Activated CD4-positive, CD25-positive, alpha-beta regulatory T cell treated with anti-CD3 and anti-CD28 coated beads, Interleukin-2, amount 50 U/mL, for 16 hours (primary cell): ENCODE results near the gene UNC45B.
"Not testable (repeated sequence)": the region's sequence is repeated elsewhere in the genome, so short reads cannot be mapped to it uniquely, and the experiment has no call there.

Experiments
- DNase-seq: peaks from one replicate; pipeline ENCODE4 v3.0.0-alpha.2; 2020; ENCODE audit warnings: low read depth, low spot score

UNC45B gene

DNA sequence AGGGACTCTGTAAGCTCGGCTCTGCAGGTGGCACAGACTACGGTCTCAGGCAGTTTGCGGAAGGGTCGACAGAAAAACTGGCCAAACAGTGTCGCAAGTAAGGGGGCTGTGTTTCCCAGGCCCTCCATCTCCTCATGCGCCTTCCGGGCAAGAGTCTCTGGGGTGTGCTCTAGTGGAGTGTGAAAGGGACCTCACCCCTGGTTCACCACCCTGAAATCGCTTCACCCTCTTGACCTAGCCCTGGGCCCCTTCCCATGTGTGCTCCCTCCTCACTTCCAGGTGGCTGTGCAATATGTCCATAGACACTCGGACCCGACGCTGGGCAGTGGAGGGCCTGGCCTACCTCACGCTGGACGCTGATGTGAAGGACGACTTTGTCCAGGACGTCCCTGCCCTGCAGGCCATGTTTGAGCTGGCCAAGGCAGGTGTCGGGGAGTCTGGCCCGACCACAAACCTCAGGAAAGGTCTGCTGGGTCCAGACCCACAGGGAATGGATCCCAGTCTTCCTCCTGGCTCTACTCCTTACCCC is 22.3 kb downstream of the UNC45B start:
- DNase-seq: no peak

DNA sequence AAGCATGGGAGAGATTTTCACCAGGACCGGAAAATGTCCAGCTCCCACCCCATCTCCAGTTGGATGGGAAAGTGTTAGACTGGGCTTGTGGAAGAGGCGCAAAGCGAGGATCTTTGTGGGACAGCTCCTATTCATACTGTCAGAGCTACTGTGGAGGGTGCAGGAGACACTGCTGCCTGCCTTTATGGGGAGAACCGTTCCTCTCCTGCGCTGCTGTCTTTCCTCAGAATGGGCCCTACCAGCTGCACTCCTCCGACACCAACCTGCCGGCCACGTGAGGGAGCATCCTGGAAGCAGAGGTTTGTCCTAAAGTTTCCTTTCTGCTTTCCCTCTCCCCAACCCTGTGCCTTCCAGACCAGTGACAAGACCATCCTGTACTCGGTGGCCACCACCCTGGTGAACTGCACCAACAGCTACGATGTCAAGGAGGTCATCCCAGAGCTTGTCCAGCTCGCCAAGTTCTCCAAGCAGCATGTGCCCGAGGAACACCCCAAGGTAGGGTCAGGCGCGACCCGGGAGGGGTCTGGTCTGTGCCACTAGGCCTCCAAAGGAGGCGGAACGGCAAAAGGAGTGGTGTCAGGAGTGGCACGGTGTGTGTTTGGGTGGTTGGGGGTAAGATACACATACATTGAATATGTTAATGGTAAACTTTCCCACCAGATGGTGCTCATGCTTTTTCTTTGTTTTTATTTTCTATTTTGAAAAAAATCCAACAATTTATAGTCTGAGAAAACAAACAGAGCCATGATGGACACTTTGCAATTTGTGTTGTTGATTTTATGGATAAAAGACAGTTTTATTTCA is 23.6 kb downstream of the UNC45B start:
- DNase-seq: no peak

- no peak for DNase-seq
These were observed 24.2 kb downstream of the UNC45B start for GRCh38 chr17:35171834-35172233.

- not testable (repeated sequence) for DNase-seq
These were observed 24.7 kb downstream of the UNC45B start for GRCh38 chr17:35172321-35172720.

GRCh38 chr17:35174835-35175334 is 27.3 kb downstream of the UNC45B start:
- no peak for DNase-seq

DNA sequence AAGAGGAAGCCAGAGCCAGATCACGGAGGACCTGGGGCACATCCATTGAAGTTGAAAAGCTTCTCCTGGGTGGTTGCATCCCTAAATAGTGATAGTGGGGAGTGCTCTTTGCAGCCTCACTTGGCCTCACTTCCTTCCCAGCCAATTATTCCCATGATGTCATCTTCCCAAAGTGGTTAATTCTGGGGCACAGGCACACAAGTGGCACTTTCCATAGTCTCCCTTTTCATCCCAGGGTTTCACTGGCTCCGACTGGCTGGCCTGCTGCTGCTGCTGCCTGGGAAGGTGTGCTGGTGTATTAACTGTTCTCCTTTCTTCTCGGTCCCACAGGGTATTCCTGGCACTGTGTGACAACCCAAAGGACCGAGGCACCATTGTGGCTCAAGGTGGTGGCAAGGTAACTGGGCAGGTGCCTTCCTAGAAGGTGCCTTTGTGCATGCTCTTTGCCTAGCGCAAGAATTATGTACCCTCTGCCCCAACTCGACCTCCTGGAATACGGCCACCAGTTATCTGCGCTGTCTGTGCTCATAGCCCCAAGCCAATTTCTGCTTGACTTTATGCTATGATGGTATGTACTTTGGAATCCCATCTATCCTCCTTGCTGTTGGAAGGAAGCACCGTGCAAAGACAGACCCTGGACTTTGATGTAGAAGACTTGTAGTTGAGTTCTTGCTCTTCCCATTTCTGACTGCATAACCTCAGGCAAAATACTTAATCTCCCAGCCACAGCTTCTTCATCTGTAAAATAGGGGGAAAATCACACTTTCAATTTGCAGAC is 28.2 kb downstream of the UNC45B start:
- no peak for DNase-seq

- DNase-seq: no peak
These were observed 29.3 kb downstream of the UNC45B start for GRCh38 chr17:35176897-35177296.

DNA sequence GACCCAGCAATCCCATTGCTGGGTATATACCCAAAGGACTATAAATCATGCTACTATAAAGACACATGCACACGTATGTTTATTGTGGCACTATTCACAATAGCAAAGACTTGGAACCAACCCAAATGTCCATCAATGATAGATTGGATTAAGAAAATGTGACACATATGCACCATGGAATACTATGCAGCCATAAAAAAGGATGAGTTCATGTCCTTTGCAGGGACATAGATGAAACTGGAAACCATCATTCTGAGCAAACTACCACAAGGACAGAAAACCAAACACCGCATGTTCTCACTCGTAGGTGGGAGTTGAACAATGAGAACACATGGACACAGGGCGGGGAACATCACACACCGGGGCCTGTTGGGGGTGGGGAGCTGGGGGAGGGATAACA is 31.8 kb downstream of the UNC45B start:
- not testable (repeated sequence) for DNase-seq

DNA sequence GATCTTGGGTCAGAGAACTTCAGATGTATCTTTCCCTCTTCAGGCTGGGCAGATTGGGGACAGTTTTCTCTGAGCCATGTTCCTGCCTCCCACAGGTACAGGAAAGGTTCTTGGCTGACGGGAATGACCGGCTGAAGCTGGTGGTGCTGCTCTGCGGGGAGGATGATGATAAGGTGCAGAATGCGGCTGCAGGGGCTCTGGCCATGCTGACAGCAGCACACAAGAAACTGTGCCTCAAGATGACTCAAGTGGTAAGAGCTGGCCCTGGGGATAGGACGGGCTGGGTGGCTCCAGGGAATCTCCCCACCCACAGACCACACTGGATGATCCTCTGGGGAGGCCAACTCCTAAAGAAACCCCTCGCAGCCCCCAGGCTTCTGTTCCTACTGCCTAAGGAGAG is 35.7 kb downstream of the UNC45B start:
- DNase-seq: no peak

DNA sequence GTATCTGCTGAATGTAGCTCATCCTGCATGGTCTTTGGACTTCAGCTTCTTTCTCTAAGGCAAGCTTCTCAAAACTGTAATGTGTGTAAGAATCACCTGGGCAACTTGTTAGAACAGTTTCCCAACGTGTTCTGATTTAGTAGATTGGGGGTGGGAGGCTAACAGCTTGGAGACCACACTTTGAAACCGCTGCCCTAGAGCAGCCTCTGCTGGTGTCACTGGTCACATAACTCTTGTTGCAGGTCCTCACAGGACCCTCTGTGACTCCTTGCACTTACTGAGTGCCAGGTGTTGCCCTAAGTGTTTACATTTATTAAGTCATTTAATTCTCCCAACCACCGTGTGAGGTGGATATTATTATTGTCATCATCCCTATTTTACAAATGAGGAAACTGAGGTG is 36.7 kb downstream of the UNC45B start:
- no peak for DNase-seq

DNA sequence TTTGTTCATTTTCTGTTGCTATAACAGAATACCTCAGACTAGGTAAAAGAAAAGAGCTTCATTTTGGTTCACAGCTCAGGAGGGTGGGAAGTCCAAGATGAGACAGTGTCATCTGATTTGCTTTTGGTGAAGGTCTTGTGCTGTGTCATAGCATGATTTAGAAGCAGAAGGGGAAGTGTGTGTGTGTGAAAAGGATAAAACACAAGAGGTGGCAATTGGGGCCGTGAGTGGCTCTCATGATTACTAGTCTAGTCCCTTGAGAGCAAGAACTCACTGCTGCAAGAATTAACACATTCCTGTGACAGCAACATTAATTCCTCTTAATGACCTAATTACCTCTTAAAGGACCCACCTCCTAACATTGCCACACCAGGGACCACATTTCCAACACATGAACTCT is 38.2 kb downstream of the UNC45B start:
- no peak for DNase-seq

DNA sequence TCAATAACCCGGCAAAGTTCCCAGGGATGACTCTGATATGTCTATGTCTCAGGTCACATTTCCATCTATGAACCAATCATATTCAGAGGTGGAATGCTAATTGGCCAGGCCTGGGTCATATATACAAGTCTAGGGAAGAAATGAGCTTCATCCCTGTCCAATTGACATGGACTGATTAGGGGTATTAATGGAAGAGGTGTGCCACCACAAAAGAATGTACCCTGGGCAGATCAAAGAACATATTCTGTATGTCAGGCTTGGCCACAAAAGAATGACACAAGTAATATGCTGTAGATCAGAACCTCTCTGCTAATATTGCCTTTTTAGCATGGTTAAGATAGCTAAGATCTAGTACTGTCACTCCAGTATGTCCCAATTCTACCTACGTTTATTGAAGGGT is 39.9 kb downstream of the UNC45B start:
- DNase-seq: no peak

- no peak for DNase-seq
These were observed 40.5 kb downstream of the UNC45B start for GRCh38 chr17:35188111-35188510.

- no peak for DNase-seq
These were observed 41.7 kb downstream of the UNC45B start for GRCh38 chr17:35189291-35189690.

DNA sequence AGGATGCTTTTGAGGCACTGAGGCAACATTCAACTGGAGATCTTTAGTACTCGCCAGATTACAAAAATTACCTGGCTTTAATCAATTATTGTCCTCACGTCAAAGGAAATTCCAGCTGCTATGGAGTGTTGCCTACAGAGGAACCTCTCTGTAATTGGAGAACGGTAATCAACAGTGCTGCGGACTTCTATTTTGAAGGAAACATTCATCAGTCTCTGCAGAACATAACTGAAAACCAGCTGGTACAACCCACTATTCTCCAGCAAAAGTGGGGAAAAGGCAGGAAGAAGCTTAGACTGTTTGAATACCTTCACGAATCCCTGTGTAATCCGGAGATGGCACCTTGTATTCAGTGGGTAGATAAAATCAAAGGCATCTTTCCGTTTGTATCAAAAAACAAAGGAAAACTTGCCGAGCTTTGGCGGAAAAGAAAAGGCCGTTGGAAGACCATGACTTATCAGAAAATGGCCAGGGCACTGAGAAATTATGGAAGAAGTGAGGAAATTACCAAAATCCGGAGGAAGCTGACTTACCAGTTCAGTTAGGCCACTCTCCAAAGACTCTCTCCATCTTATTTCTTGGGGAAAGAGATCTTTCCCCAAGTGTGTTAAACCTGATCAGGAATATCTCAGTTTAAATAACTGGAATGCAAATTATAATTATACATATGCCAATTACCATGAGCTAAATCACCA is 43.5 kb downstream of the UNC45B start:
- no peak for DNase-seq

GRCh38 chr17:35192708-35193107 is 45.1 kb downstream of the UNC45B start:
- DNase-seq: no peak

GRCh38 chr17:35194001-35194400 is 46.4 kb downstream of the UNC45B start, which contains the start of gene SLC35G3:
TSS of gene SLC35G3 (minus strand) at chr17:35194393. CDS start at chr17:35194307, 86 bp downstream.
- DNase-seq: not testable (repeated sequence)

DNA sequence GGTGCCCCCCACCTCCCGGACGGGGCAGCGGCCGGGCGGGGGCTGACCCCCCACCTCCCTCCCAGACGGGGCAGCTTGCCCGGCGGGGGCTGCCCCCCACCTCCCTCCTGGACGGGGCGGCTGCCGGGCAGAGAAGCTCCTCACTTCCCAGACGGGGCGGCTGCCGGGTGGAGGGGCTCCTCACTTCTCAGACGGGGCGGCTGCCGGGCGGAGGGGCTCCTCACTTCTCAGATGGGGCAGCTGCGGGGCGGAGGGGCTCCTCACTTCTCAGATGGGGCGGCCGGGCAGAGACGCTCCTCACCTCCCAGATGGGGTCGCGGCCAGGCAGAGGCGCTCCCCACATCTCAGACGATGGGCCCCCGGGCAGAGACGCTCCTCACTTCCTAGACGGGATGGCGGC is 47.4 kb downstream of the UNC45B start:
- not testable (repeated sequence) for DNase-seq

DNA sequence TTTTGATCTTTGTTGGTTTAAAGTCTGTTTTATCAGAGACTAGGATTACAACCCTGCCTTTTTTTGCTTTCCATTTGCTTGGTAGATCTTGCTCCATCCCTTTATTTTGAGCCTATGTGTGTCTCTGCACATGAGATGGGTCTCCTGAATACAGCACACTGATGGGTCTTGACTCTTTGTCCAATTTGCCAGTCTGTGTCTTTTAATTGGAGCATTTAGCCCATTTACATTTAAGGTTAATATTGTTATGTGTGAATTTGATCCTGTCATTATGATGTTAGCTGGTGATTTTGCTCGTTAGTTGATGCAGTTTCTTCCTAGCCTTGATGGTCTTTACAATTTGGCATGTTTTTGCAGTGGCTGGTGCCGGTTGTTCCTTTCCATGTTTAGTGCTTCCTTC is 55.0 kb downstream of the UNC45B start:
- not testable (repeated sequence) for DNase-seq

DNA sequence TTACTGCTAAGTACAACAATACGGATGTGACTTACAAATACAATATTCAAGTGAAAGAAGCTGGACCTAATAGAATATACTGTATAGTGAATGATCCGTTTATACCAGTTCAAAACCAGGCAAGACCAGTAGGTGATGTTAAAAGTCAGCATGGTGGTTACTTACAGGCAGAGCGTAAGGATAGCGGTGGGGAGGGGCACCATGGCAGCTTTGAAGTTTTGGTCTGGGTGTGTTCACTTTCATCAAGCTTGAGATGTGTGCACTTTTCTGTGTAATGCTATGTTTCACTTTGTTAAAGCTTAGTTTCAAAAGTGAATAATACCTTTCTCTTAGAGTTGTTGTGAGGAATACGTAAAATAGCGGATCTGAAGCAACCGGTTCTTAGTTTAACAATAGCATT is 63.1 kb downstream of the UNC45B start:
- DNase-seq: no peak

GRCh38 chr17:35212668-35213067 is 65.1 kb downstream of the UNC45B start:
- DNase-seq: no peak

DNA sequence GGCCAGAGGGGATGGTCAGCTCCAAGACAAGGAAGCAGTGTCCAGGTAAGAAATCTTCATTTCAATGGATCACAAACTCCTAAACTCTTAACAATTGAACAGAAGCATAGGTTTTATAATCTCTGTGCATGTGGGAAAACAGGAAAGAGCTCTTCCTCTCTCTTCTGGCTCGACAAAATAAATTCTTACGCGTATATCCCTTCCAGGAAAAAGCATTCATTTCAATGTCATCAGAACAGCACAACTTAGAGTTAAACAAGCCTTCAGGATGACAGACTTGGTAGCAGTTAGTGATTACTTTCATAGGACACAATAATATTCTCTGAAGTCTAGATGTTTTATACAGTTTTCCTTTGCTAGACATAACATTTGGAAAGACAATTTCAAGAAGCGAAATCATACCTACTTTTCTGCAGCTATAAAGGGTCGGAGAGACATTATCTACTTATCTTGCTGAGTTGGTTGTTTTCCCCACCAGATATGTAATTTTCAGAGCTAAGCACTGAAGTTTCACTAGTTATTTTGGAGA is 65.9 kb downstream of the UNC45B start:
- DNase-seq: no peak
